ENCODE data around the gene IL31RA.
A peak's percentile ranks its signal among the peaks of the same experiment; 100 is the strongest.

Gene IL31RA

DNA sequence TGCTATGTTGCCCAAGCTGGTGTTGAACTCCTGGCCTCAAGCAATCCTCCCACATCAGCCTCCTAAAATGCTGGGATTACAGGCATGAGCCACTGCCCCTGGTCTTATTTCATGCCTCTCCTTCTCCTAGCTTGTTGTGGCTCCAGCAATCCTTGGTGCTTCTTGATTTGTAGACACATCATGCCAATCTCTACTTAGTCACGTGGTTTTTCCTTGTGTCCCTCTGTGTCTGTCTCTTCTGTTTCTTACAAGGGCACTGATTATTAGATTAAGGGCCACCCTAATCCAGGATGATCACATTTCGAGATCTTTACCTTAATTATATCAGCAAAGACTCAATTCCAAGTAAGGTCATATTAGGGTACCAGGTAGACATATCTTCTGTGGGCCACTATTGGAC is 9.2 kb upstream of the IL31RA start:
- Histone ChIP-seq H3K4me1 (ENCODE audit: control insufficient read depth, insufficient read depth, low read length) (no peaks in the 10 kb centered on the region), H3K4me2 (ENCODE audit: low read length) (no peak overlapping the region), H3K4me3 (ENCODE audit: low read length) (no peak overlapping the region), H3K27me3 (ENCODE audit: control insufficient read depth, insufficient read depth, low read length) (no peaks in the 10 kb centered on the region), H3K9ac (ENCODE audit: low read depth, low read length) (no peak overlapping the region), H3K36me3 (ENCODE audit: insufficient read depth, low read length) (no peaks in the 10 kb centered on the region), H3K9me3 (replicated peaks; ENCODE audit: low read length) (no peaks in the 10 kb centered on the region)

DNA sequence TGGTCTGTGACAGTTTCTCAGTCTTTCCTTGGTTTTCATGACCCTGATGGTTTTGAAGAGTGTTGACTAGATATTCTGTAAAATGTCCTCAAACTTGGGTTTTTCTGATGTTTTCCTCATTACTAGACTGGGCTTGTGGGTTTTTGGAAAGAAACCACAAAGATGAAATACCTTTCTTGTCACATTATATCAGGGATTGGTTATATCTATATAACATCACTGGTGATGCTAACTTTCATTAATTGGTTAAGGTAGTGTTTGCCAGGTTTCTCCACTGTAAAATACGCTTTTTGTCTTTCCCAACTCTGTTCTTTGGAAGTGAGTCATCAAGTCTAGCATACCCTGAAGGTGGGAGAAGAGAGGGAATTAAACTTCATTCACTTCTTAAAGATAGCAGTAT is 3.3 kb upstream of the IL31RA start:
- Histone ChIP-seq H3K4me2 (ENCODE audit: low read length) (no peak overlapping the region), H3K9me3 (replicated peaks; ENCODE audit: low read length) (no peaks in the 10 kb centered on the region), H3K36me3 (ENCODE audit: insufficient read depth, low read length) (no peaks in the 10 kb centered on the region), H3K4me3 (ENCODE audit: low read length) (no peak overlapping the region), H3K27me3 (ENCODE audit: control insufficient read depth, insufficient read depth, low read length) (no peaks in the 10 kb centered on the region), H3K4me1 (ENCODE audit: control insufficient read depth, insufficient read depth, low read length) (peaks cover 25% of the 10 kb centered on the region), H3K9ac (ENCODE audit: low read depth, low read length) (no peak overlapping the region)

DNA sequence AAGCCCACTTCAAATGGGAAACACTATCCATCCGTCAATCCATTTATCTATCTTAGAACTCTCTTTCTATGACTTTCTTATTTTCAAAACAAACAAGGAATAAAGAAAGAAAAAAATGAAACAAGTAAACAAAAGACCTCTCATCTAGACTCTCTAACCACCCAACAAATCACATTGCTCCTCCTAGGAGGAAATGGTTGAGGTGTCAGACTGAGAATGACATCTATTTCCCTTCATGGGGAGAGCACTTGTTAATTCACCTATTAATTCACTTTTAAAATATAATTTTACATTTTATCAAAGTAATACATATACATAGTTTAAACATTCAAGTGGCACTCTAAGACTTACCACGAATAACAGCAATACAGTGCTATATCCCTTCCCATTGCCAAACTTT is 2.4 kb upstream of the IL31RA start:
- no peaks in the 10 kb centered on the region for H3K9me3 ChIP-seq (replicated peaks; ENCODE audit: low read length)
- H3K27me3 ChIP-seq (ENCODE audit: control insufficient read depth, insufficient read depth, low read length) = no peaks in the 10 kb centered on the region
- no peak overlapping the region for H3K4me3 ChIP-seq (ENCODE audit: low read length)
- no peaks in the 10 kb centered on the region for H3K36me3 ChIP-seq (ENCODE audit: insufficient read depth, low read length)
- H3K4me1 ChIP-seq (ENCODE audit: control insufficient read depth, insufficient read depth, low read length) = peaks cover 35% of the 10 kb centered on the region
- H3K4me2 ChIP-seq (ENCODE audit: low read length) = no peak overlapping the region
- H3K9ac ChIP-seq (ENCODE audit: low read depth, low read length) = no peak overlapping the region

DNA sequence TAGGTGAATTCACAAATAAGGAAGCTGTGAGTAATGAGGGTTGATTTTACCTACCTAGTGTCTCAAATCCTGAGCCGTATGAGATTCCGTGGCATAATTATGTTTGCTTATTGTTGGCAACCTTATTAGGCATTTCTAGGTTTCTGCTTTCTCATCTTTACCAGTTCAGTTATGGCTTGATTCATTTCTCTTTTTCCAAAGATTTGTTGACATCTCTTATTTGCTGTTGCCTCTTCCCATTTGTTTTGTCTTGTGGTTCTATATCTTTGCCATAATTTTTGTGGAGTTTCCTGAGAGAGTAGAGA is 470 bp downstream of the IL31RA start:
- H3K27me3 ChIP-seq (ENCODE audit: control insufficient read depth, insufficient read depth, low read length) = no peaks in the 10 kb centered on the region
- peak overlapping the region; percentile 58 for H3K4me3 ChIP-seq (ENCODE audit: low read length)
- H3K9ac ChIP-seq (ENCODE audit: low read depth, low read length) = peak overlapping the region; percentile 41

DNA sequence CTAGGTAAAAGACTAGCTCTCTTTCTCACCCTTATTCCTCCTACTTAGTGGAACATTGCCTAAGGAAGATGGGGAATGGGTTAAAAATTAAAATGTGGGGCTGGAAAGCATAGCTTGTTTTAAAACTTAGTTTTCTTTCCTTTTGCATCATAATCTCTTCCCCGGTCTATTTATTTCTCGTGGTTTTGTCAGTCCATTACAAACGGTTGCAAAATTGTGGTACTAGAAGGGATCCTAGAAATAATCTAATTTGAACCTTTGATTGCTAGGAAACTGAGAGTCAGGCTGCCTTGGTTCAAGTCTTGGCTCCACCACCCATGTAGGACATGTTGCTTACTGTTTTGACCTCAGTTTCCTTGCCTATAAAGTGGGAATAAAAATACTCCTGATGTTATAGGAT is 1.3 kb downstream of the IL31RA start:
- Histone ChIP-seq H3K27me3 (ENCODE audit: control insufficient read depth, insufficient read depth, low read length) (no peaks in the 10 kb centered on the region), H3K36me3 (ENCODE audit: insufficient read depth, low read length) (no peaks in the 10 kb centered on the region), H3K4me3 (ENCODE audit: low read length) (no peak overlapping the region), H3K4me1 (ENCODE audit: control insufficient read depth, insufficient read depth, low read length) (peaks cover 48% of the 10 kb centered on the region), H3K9ac (ENCODE audit: low read depth, low read length) (no peak overlapping the region), H3K9me3 (replicated peaks; ENCODE audit: low read length) (no peaks in the 10 kb centered on the region), H3K4me2 (ENCODE audit: low read length) (peak overlapping the region; percentile 40)

More for the DNA sequence above, 470 bp downstream of the IL31RA start:
- Histone ChIP-seq H3K9me3 (replicated peaks; ENCODE audit: low read length) (no peaks in the 10 kb centered on the region), H3K4me2 (ENCODE audit: low read length) (peak overlapping the region; percentile 75), H3K36me3 (ENCODE audit: insufficient read depth, low read length) (no peaks in the 10 kb centered on the region), H3K4me1 (ENCODE audit: control insufficient read depth, insufficient read depth, low read length) (peaks cover 48% of the 10 kb centered on the region)

DNA sequence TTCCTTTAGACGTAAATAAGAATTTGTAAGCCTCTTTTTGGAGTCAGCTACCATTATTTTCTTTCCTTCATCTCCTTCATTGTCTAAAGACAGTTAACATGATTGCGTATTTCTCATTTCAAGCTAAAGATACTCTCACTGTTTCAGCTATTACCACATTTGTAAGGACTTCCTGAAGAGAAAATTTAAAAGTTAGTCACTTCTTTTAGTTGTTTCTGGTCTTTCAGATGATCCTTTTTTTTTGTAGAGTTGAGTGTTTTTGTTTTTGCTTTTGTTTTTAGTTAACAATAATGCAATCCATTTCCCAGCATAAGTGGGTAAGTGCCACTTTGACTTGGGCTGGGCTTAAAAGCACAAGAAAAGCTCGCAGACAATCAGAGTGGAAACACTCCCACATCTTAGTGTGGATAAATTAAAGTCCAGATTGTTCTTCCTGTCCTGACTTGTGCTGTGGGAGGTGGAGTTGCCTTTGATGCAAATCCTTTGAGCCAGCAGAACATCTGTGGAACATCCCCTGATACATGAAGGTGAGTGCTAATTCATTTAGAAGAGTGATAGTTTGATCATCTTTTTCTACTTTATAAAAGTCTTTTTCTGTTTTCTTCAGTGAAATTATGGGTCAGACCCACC is 2.0 kb downstream of the IL31RA start:
- no peaks in the 10 kb centered on the region for H3K36me3 ChIP-seq (ENCODE audit: insufficient read depth, low read length)
- H3K27me3 ChIP-seq (ENCODE audit: control insufficient read depth, insufficient read depth, low read length) = no peaks in the 10 kb centered on the region
- no peaks in the 10 kb centered on the region for H3K9me3 ChIP-seq (replicated peaks; ENCODE audit: low read length)
- H3K4me3 ChIP-seq (ENCODE audit: low read length) = peak overlapping the region; percentile 15
- H3K4me1 ChIP-seq (ENCODE audit: control insufficient read depth, insufficient read depth, low read length) = peaks cover 44% of the 10 kb centered on the region
- H3K4me2 ChIP-seq (ENCODE audit: low read length) = peak overlapping the region; percentile 40
- H3K9ac ChIP-seq (ENCODE audit: low read depth, low read length) = no peak overlapping the region

DNA sequence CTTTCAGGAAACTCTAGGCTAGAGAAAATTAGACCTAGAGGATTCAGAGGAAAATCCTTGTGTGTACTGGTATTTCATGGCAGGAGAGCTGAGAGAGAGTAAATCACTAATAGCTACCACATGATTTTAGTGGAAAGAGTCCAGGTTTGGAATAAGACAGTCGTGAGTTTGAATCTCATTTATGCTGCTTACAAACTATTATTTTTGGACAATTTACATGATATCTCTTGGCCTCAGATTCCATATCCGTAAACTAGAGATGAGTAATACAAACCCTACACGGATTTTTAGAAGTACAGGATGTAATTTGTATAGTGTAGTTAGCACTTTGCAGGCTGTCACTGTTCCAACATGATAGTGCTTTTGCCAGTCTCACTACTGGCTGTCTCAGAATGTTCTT is 2.7 kb downstream of the IL31RA start:
- peak overlapping the region; percentile 40 for H3K4me2 ChIP-seq (ENCODE audit: low read length)
- H3K4me1 ChIP-seq (ENCODE audit: control insufficient read depth, insufficient read depth, low read length) = peaks cover 40% of the 10 kb centered on the region
- peak overlapping the region; percentile 15 for H3K4me3 ChIP-seq (ENCODE audit: low read length)
- no peaks in the 10 kb centered on the region for H3K27me3 ChIP-seq (ENCODE audit: control insufficient read depth, insufficient read depth, low read length)
- no peak overlapping the region for H3K9ac ChIP-seq (ENCODE audit: low read depth, low read length)
- H3K36me3 ChIP-seq (ENCODE audit: insufficient read depth, low read length) = no peaks in the 10 kb centered on the region
- H3K9me3 ChIP-seq (replicated peaks; ENCODE audit: low read length) = no peaks in the 10 kb centered on the region

DNA sequence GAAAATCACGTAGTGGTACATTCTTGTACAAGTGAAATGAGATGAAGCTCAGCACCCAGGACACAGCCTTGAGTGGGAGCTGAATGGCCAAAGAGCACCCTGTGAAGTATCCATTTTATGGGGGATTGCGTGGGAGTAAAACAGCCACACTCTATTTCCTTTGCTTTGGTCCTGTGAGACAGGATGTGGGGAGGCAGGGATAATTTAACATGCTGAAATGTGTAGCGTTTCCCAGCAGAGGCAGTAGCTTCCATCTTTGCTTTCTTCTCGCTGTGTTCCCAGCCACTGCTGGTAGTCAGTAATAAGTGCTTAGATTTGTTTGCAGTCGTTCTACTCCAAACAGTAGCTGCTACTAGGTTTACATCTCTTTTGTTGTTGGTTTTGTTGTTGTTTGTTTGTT is 4.4 kb downstream of the IL31RA start:
- H3K9ac ChIP-seq (ENCODE audit: low read depth, low read length) = no peak overlapping the region
- H3K4me3 ChIP-seq (ENCODE audit: low read length) = no peak overlapping the region
- H3K36me3 ChIP-seq (ENCODE audit: insufficient read depth, low read length) = no peaks in the 10 kb centered on the region
- H3K4me1 ChIP-seq (ENCODE audit: control insufficient read depth, insufficient read depth, low read length) = peaks cover 29% of the 10 kb centered on the region
- H3K27me3 ChIP-seq (ENCODE audit: control insufficient read depth, insufficient read depth, low read length) = no peaks in the 10 kb centered on the region
- H3K9me3 ChIP-seq (replicated peaks; ENCODE audit: low read length) = no peaks in the 10 kb centered on the region
- no peak overlapping the region for H3K4me2 ChIP-seq (ENCODE audit: low read length)

DNA sequence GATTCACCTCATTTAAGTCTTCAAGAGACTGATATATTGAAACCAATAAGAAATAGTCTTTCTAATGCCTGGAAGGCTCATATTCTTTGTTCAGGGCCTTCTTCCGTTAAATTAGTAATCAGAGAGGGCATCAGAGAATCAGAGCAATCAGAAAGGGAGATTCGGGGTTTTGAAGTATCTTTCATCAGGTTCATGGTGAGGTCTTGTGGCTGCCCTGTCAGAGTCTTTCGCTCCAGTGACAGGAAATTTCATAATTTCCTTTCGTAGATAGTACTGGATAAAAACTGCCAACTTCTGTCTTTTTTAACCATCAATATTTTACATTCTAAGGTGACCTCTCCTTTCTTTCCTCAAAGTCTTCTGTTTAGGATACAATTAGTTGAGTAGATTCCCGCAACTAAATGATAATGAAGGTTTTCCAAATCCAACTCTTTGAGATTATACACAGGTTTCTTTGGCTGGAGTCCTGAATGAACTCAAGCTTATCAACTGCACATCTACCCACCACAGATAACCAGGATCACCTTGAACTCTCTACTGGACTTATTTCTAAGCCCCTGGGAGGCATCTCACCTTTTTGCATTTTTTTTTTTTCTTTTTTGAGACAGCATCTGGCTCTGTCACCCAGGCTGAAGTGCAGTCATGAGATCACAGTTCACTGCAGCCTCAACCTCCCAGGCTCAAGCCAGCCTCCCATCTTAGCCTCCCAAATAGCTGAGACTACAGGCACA is 5.5 kb downstream of the IL31RA start:
- H3K27me3 ChIP-seq (ENCODE audit: control insufficient read depth, insufficient read depth, low read length) = no peaks in the 10 kb centered on the region
- no peak overlapping the region for H3K4me2 ChIP-seq (ENCODE audit: low read length)
- H3K9ac ChIP-seq (ENCODE audit: low read depth, low read length) = no peak overlapping the region
- no peaks in the 10 kb centered on the region for H3K36me3 ChIP-seq (ENCODE audit: insufficient read depth, low read length)
- H3K4me3 ChIP-seq (ENCODE audit: low read length) = no peak overlapping the region
- peaks cover 23% of the 10 kb centered on the region for H3K4me1 ChIP-seq (ENCODE audit: control insufficient read depth, insufficient read depth, low read length)
- H3K9me3 ChIP-seq (replicated peaks; ENCODE audit: low read length) = no peaks in the 10 kb centered on the region

DNA sequence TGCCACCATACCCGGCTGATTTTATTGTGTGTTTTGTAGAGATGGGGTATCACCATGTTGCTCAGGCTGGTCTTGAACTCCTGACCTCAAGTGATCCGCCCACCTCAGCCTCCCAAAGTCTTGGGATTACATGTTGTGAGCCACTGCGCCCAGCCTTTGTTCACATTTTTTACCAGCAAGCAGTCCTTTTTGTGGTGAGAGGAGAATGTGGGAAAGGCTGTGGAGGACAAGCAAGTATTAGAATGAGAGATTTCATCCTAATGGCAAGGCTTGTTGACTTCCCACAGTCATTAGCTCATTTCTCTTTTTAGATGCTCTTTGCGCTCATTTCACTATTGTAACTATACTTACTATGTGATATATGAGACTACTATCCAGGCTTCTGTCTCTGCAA is 6.1 kb downstream of the IL31RA start:
- Histone ChIP-seq H3K4me3 (ENCODE audit: low read length) (no peak overlapping the region), H3K9me3 (replicated peaks; ENCODE audit: low read length) (no peaks in the 10 kb centered on the region), H3K36me3 (ENCODE audit: insufficient read depth, low read length) (no peaks in the 10 kb centered on the region), H3K9ac (ENCODE audit: low read depth, low read length) (no peak overlapping the region), H3K4me1 (ENCODE audit: control insufficient read depth, insufficient read depth, low read length) (peaks cover 23% of the 10 kb centered on the region), H3K4me2 (ENCODE audit: low read length) (no peak overlapping the region), H3K27me3 (ENCODE audit: control insufficient read depth, insufficient read depth, low read length) (no peaks in the 10 kb centered on the region)

DNA sequence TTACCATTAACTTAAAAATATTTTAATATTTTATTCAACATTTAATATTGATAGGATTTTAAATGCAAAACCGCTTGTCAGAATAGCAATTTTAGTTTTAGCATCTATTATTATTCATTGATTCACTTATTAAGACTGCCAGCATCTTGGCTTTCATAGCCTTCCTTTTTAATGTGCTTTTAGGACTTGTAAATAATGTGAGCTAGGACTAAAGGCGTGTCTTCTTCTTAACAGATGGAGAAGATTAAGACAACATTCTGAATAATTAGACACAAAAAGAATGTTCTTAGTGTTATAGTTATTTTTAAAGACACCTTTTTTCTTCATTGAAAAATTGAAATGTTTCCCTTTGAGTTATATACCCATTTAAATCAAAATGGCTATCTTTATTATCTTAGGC is 6.9 kb downstream of the IL31RA start:
- Histone ChIP-seq H3K4me1 (ENCODE audit: control insufficient read depth, insufficient read depth, low read length) (peaks cover 20% of the 10 kb centered on the region), H3K9ac (ENCODE audit: low read depth, low read length) (no peak overlapping the region), H3K36me3 (ENCODE audit: insufficient read depth, low read length) (no peaks in the 10 kb centered on the region), H3K9me3 (replicated peaks; ENCODE audit: low read length) (no peaks in the 10 kb centered on the region), H3K27me3 (ENCODE audit: control insufficient read depth, insufficient read depth, low read length) (no peaks in the 10 kb centered on the region), H3K4me2 (ENCODE audit: low read length) (no peak overlapping the region), H3K4me3 (ENCODE audit: low read length) (no peak overlapping the region)

DNA sequence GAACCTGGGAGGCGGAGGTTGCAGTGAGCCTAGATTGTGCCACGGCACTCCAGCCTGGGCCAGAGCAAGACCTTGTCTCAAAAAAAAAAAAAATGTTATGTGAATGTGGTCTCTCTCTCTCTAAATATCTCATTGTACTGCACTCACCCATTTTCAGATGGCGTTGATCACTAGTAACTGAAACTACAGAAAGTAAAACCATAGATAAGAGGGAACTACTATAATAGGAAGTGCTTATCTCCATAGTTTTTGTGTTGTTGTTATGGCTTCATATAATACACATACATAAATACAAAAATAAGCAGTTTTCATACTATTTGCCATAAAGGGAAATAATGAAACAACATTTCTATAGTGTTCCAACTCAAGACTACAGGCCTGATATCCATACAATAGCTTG is 9.1 kb downstream of the IL31RA start:
- no peaks in the 10 kb centered on the region for H3K9me3 ChIP-seq (replicated peaks; ENCODE audit: low read length)
- H3K36me3 ChIP-seq (ENCODE audit: insufficient read depth, low read length) = no peaks in the 10 kb centered on the region
- no peak overlapping the region for H3K4me2 ChIP-seq (ENCODE audit: low read length)
- peaks cover 7% of the 10 kb centered on the region for H3K4me1 ChIP-seq (ENCODE audit: control insufficient read depth, insufficient read depth, low read length)
- no peak overlapping the region for H3K4me3 ChIP-seq (ENCODE audit: low read length)
- H3K27me3 ChIP-seq (ENCODE audit: control insufficient read depth, insufficient read depth, low read length) = no peaks in the 10 kb centered on the region
- H3K9ac ChIP-seq (ENCODE audit: low read depth, low read length) = no peak overlapping the region
